Activated naive CD4-positive, alpha-beta T cell treated with anti-CD3 and anti-CD28 coated beads, Interleukin-2, amount 10 ng/mL, durations not matched to agents 7 days and 5 days (primary cell): ENCODE results near the gene OPRD1.
"Not testable (repeated sequence)": the region's sequence is repeated elsewhere in the genome, so short reads cannot be mapped to it uniquely, and the experiment has no call there.

Experiments
- CTCF ChIA-PET: fragments of 350-600 bp; sonication (Branson Sonifier 250); formaldehyde crosslinking; loops from one replicate; lab custom pipeline; 2021; ENCODE audit warnings: antibody characterized with exemption; lab: Charles Lee
- DNase-seq: peaks from one replicate; pipeline ENCODE4 v3.0.0-alpha.2; 2020
- H3K27ac Mint-ChIP-seq: one replicate; pipeline ENCODE4 v1.8.0; 2021; ENCODE audit warnings: mild to moderate bottlenecking, moderate library complexity, mixed read lengths
- H3K27me3 Mint-ChIP-seq: one replicate; pipeline ENCODE4 v1.8.0; 2021; ENCODE audit warnings: mild to moderate bottlenecking, mixed read lengths
- H3K36me3 Mint-ChIP-seq: one replicate; pipeline ENCODE4 v1.8.0; 2021; ENCODE audit warnings: mixed read lengths
- H3K4me1 Mint-ChIP-seq: one replicate; pipeline ENCODE4 v1.8.0; 2021; ENCODE audit warnings: mixed read lengths
- H3K4me3 Mint-ChIP-seq: one replicate; pipeline ENCODE4 v1.8.0; 2021; ENCODE audit warnings: mild to moderate bottlenecking, moderate library complexity, mixed read lengths
- H3K9me3 Mint-ChIP-seq: one replicate; pipeline ENCODE4 v1.8.0; 2021; ENCODE audit warnings: mixed read lengths

The OPRD1 gene

GRCh38 chr1:28865997-28866650, 54.2 kb downstream of the OPRD1 start:
- Mint-ChIP-seq H3K9me3 (no peaks in the 10 kb centered on the region), H3K4me1 (no peaks in the 10 kb centered on the region), H3K4me3 (no peak overlapping the region), H3K36me3 (no peaks in the 10 kb centered on the region), H3K27me3 (peaks cover 54% of the 10 kb centered on the region), H3K27ac (no peak overlapping the region)
- DNase-seq, result no peak
- CTCF ChIA-PET, result interaction anchor here (0.6 to 5.7 kb wide), 3 partner anchors 11 to 81 kb away, joined by 3 to 36 read pairs (median 3); no protein-coding TSS in a partner anchor

DNA sequence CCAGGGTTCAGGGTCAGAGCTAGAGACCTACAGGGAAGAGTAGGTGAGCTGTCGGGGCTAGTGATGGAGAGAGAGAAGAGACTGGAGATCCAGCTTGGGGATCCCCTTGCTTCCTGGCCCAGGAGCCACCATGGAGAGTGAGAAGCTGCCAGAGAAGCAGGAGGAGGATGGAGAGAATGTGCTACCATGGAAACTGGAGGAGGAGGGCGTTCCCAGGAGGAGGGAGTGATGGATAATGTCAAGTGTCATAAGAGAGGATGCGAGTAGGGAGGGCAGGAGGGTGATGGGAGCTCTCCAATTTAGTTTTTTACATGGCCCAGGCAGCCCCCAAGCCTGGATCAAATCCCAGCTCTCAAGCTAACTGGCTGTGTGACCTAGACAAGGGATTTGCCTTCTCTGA, 55.9 kb downstream of the OPRD1 start:
- no peak for DNase-seq
- Mint-ChIP-seq H3K4me1 (no peaks in the 10 kb centered on the region), H3K36me3 (no peaks in the 10 kb centered on the region), H3K9me3 (no peaks in the 10 kb centered on the region), H3K27ac (no peak overlapping the region), H3K27me3 (peaks cover 59% of the 10 kb centered on the region), H3K4me3 (no peak overlapping the region)
- CTCF ChIA-PET, result interaction anchor here (1.2 to 5.7 kb wide), 3 partner anchors 9 to 165 kb away, joined by 3 to 36 read pairs (median 4); no protein-coding TSS in a partner anchor

GRCh38 chr1:28869952-28870351, 58.0 kb downstream of the OPRD1 start:
- no peak for DNase-seq
- no peaks in the 10 kb centered on the region for H3K36me3 Mint-ChIP-seq
- H3K4me1 Mint-ChIP-seq, result no peaks in the 10 kb centered on the region
- H3K4me3 Mint-ChIP-seq, result no peak overlapping the region
- CTCF ChIA-PET, result interaction anchor here (1.0 to 5.7 kb wide), 2 partner anchors 7 to 83 kb away, joined by 3 to 36 read pairs; no protein-coding TSS in a partner anchor
- no peak overlapping the region for H3K27ac Mint-ChIP-seq
- no peaks in the 10 kb centered on the region for H3K9me3 Mint-ChIP-seq
- H3K27me3 Mint-ChIP-seq, result peaks cover 59% of the 10 kb centered on the region

DNA sequence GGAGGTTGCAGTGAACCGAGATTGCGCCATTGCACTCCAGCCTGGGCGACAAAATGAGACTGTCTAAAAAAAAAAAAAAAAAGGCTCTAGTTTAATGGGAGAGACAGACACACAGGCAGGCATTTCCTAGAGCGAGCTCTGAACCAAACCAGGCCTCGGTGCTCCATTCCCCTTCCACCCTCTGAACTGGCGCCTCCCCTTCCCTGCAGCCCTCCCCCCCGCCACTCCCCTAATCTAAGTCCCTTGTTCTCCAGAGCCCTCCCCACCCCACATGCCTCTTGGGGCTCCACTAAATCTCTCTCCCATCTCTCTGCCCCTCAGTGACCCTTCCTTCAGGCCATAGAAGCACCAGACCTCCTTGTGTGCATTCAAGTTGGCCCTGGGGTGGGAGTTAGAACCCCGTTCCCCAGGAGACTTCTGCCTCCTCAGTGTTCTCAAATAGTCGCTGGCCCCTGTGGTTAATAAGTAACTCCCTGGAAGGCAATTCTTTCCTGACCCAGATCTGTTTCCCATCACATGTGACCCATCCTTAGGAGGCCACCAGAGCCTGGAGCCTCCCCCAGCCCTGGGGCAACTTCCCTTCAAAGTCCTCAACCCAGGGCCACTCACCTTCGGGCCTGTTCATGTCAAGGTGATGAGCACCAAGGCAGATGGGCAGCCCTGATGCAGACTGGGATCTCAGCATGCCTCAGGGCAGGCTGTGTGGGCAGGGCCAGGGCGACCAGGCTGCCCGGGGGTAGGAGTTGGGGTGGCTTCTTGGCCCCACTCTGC, 59.8 kb downstream of the OPRD1 start:
- no peak overlapping the region for H3K27ac Mint-ChIP-seq
- H3K27me3 Mint-ChIP-seq, result peaks cover 57% of the 10 kb centered on the region
- H3K4me3 Mint-ChIP-seq, result no peak overlapping the region
- DNase-seq, result no peak
- CTCF ChIA-PET, result no interaction called here
- H3K36me3 Mint-ChIP-seq, result no peaks in the 10 kb centered on the region
- no peaks in the 10 kb centered on the region for H3K4me1 Mint-ChIP-seq
- no peaks in the 10 kb centered on the region for H3K9me3 Mint-ChIP-seq

DNA sequence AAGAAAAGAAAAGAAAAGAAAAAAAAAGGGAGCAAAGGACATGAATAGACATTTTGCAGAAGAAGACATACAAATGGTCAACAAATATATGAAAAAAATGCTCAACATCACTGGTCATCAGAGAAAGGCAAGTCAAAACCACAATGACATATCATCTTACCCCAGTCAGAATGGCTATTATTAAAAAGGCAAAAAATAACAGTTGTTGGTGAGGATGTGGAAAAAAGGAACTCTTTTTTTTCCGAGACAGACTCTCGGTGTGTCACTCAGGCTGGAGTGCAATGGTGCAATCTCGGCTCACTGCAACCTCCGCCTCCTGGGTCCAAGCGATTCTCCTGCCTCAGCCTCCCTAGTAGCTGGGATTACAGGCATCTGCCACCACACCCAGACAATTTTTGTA, 63.2 kb downstream of the OPRD1 start:
- DNase-seq, H3K36me3 Mint-ChIP-seq, H3K4me1 Mint-ChIP-seq, H3K4me3 Mint-ChIP-seq, H3K9me3 Mint-ChIP-seq, H3K27ac Mint-ChIP-seq: not testable (repeated sequence)
- CTCF ChIA-PET, result interaction anchor here (0.6 to 5.6 kb wide), 8 partner anchors 8 to 514 kb away, joined by 3 to 118 read pairs (median 8); partner anchors contain the start of gene TAF12
- peaks cover 37% of the 10 kb centered on the region for H3K27me3 Mint-ChIP-seq

DNA sequence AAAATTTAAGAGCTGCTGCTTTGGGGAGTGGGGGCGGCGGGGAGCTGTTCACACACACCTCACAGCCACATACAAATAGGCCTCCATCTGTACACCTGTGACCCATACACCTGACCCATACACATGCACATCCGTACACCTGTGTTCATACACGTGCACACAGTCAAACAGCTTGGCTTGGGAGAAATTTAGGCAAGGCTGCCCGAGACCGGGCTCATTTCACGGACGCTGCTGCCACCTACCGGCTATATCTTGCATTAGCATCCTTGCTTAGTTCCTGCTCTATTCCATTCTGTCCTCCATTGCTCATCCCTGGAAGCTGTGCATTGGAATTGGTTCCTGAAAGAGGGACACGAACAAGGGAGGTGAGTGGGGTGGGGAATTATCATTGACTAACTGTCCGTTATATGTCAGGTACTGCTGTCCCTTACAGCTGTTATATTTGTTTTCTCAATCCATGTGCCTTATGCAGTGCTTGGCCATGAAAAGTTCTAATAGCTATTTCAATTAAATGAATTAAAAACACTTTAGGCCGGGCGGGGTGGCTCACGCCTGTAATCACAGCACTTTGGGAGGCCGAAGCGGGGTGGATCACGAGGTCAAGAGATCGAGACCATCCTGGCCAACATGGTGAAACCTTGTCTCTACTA, 65.3 kb downstream of the OPRD1 start:
- DNase-seq, result peak; percentile 84
- Mint-ChIP-seq H3K9me3 (no peaks in the 10 kb centered on the region), H3K27ac (no peak overlapping the region), H3K27me3 (peaks cover 38% of the 10 kb centered on the region), H3K36me3 (no peaks in the 10 kb centered on the region), H3K4me1 (peaks cover 10% of the 10 kb centered on the region), H3K4me3 (no peak overlapping the region)
- CTCF ChIA-PET, result interaction anchor here (0.6 to 10.4 kb wide), 45 partner anchors 10 to 629 kb away, joined by 3 to 221 read pairs (median 4); partner anchors contain the start of genes PHACTR4, RNU11, SRSF4 and TAF12

DNA sequence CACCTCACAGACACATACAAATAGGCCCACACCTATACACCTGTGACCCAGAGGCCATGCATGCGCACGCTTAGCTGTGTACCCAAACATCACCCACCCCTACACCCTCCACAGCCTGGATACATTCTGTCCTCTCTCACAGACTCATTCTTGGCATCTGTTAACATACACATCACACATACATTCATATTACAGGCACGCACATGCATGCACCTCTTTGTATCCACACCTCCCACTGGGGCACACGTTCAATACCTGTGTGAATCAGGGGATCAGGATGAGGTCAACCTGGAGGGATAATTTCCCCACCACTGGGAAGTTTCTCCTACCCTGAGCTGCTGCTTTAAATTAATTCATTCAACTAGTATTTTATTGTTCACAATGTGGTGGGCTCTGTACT, 66.8 kb downstream of the OPRD1 start:
- H3K9me3 Mint-ChIP-seq, result no peaks in the 10 kb centered on the region
- H3K27ac Mint-ChIP-seq, result no peak overlapping the region
- DNase-seq, result no peak
- no peak overlapping the region for H3K4me3 Mint-ChIP-seq
- CTCF ChIA-PET, result interaction anchor here (0.8 to 10.4 kb wide), 11 partner anchors 11 to 521 kb away, joined by 3 to 221 read pairs (median 11); no protein-coding TSS in a partner anchor
- no peaks in the 10 kb centered on the region for H3K36me3 Mint-ChIP-seq
- peaks cover 21% of the 10 kb centered on the region for H3K4me1 Mint-ChIP-seq
- H3K27me3 Mint-ChIP-seq, result peaks cover 33% of the 10 kb centered on the region

DNA sequence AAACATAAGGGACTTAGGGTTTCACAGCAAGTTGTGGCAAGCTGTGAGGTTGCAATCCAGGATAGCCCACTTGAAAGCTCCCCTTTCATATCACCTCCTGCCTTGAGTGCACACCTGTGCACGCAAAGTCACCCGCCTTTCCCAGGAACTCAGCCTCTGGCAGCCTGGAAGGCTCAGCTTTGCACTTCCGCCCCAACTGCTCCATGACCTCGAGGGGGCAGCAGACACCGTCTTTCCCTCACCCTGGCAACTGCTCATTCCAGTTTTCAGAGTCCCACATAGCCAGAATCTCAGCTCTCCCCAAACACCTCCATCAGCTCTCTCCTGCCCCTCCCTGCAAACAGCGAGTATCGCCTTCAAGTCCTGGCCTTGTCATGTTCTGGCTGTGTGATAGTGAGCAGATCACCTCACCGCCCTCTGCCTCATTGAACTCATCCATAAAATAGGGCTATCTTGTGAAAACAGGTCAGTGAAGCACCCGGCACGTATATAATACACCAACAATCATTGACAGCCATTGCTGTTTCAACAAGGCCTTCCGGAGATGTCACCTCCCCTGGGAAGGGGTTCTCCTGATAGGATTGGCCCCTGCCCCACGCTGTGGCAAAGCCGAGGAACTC, 70.1 kb downstream of the OPRD1 start:
- Mint-ChIP-seq H3K4me1 (peaks cover 48% of the 10 kb centered on the region), H3K27ac (peak overlapping the region; percentile 4), H3K36me3 (no peaks in the 10 kb centered on the region), H3K4me3 (no peak overlapping the region), H3K27me3 (peaks cover 12% of the 10 kb centered on the region), H3K9me3 (no peaks in the 10 kb centered on the region)
- DNase-seq, result peak; percentile 90
- CTCF ChIA-PET, result interaction anchor here (0.9 to 10.4 kb wide), 25 partner anchors 14 to 363 kb away, joined by 3 to 221 read pairs (median 4); partner anchors contain the start of genes EPB41 and SRSF4

- CTCF ChIA-PET, result interaction anchor here (1.2 to 10.4 kb wide), 4 partner anchors 149 to 317 kb away, joined by 4 to 221 read pairs (median 117); no protein-coding TSS in a partner anchor
- Mint-ChIP-seq H3K27ac (no peak overlapping the region), H3K4me1 (peaks cover 51% of the 10 kb centered on the region), H3K9me3 (no peaks in the 10 kb centered on the region), H3K27me3 (peaks cover 10% of the 10 kb centered on the region), H3K4me3 (no peak overlapping the region), H3K36me3 (peaks cover 2% of the 10 kb centered on the region)
- no peak for DNase-seq
Measured at GRCh38 chr1:28883242-28883616, 71.3 kb downstream of the OPRD1 start.

- Mint-ChIP-seq H3K27ac (peak overlapping the region; percentile 92), H3K9me3 (no peaks in the 10 kb centered on the region), H3K4me3 (peak overlapping the region; percentile 84), H3K36me3 (peaks cover 2% of the 10 kb centered on the region), H3K27me3 (peaks cover 10% of the 10 kb centered on the region), H3K4me1 (peaks cover 69% of the 10 kb centered on the region)
- no peak for DNase-seq
- CTCF ChIA-PET, result interaction anchor here (0.5 to 10.4 kb wide), 8 partner anchors 9 to 314 kb away, joined by 3 to 221 read pairs (median 3); partner anchors contain the start of gene EPB41
Measured at GRCh38 chr1:28885472-28885877, 73.5 kb downstream of the OPRD1 start.

- H3K4me3 Mint-ChIP-seq, result peak overlapping the region; percentile 84
- peaks cover 71% of the 10 kb centered on the region for H3K4me1 Mint-ChIP-seq
- H3K9me3 Mint-ChIP-seq, result no peaks in the 10 kb centered on the region
- peak overlapping the region; percentile 92 for H3K27ac Mint-ChIP-seq
- peaks cover 3% of the 10 kb centered on the region for H3K36me3 Mint-ChIP-seq
- no peak for DNase-seq
- CTCF ChIA-PET, result interaction anchor here (0.9 to 10.4 kb wide), 2 partner anchors 146 to 316 kb away, joined by 3 to 211 read pairs; no protein-coding TSS in a partner anchor
- H3K27me3 Mint-ChIP-seq, result peaks cover 10% of the 10 kb centered on the region
Measured at GRCh38 chr1:28885977-28886730, 74.2 kb downstream of the OPRD1 start.

GRCh38 chr1:28886731-28887418, 74.9 kb downstream of the OPRD1 start:
- H3K9me3 Mint-ChIP-seq, result no peaks in the 10 kb centered on the region
- H3K4me3 Mint-ChIP-seq, result peak overlapping the region; percentile 84
- CTCF ChIA-PET, result interaction anchor here (0.9 to 10.4 kb wide), 4 partner anchors 146 to 316 kb away, joined by 3 to 211 read pairs (median 4); no protein-coding TSS in a partner anchor
- peak; percentile 94 for DNase-seq
- peaks cover 69% of the 10 kb centered on the region for H3K4me1 Mint-ChIP-seq
- peak overlapping the region; percentile 92 for H3K27ac Mint-ChIP-seq
- H3K27me3 Mint-ChIP-seq, result peaks cover 7% of the 10 kb centered on the region
- peaks cover 6% of the 10 kb centered on the region for H3K36me3 Mint-ChIP-seq
